AG08395 (cell line): Measurements from ENCODE around the gene CYYR1.

Experiments used
- DNase-seq: peaks from one replicate; pipeline ENCODE4 v3.0.0; 2012; ENCODE audit warnings: mixed read lengths, low spot score

Gene CYYR1

DNA sequence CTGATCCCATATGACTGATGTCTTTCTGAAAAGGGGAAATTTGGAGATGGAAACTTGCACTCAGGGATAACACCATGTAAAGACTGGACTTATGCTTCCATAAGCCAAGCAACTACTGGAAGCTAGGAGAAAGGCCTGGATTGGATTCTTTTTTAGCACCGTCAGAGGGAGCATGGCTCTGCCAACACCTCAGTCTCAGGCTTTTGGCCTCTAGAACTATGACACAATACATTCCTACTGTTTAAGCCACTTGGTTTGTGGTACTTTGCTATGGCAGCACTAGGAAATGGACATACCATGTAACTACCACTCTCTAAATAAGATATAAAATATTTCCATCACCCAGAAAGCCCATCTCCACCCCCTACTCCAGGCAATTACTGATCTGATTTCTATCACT, 139.7 kb downstream of the CYYR1 start:
- DNase-seq = peak; percentile 18

DNA sequence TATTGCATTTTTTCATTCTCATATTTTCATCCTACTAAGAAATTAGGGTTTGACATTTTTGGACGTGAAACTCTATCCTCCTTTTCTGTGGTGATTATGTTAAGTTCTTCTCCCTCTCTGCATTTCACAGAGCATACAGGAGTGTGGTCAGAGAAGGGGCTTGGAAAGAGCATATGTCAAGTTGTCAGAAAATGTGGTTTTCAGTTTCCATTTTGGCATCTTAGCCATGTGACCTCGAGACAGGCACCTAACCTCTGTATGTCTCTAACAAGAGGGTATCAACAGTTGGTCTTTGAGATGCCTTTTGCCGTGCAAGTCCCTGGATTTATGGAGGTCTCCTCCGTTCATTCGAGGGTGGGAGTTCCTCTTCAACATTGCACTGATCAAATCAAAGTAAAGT, 140.7 kb downstream of the CYYR1 start:
- no peak for DNase-seq

DNA sequence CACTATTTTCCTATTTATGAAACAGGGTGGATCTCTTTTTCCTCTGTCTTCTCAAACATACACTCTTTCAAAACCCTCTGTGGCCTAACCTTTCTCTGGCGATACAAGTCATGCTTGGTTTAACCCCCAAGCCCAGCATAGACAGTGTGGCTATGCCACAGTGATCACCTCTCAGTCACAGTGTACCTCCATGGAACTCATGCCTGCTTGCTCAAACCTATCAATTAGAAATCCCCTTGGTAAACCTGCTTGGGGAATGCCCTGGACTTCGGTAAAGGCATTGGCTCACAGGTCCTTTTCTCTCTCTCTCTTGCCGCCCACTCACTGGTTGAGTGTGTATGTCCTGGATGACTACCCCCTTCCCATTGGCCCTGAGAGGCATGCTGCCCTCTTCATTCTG, 147.5 kb downstream of the CYYR1 start:
- no peak for DNase-seq

DNA sequence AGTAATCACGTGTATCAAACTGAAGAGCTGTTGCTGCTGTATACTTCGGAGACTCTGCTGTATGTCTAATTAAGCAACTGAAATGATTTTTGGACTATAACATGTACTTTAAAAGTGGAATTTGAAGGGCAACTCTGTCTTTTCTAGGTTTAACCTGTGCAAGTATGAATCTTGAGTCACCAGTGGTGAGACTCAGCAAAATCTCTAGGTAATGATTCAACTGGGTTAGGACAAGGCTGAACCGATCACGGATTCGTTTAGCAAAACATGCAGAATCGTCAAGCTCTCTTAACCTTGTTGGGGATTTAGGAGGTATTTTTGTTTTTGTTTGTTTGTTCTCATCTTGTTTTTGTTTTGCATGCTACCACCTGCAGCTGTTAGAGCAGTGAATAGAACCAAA, 149.6 kb downstream of the CYYR1 start:
- DNase-seq = no peak

DNA sequence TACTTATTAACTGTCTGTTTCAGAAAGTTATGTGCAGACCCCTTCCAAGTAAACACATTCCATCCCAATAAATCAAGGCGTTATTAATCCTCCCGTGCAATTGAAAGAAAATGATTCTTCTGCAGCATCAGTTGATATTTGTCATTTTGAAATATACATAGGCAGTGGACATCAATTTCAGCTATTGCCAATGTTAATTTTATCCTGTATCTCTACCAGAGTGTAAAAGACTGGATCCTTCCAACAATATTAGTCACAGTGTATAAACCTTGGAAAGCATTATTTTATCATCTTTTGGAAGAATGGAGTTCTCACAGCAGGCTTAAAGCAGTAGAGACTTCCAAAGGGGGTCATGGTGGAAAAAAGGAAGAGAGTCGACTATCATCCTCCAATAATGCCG, 150.4 kb downstream of the CYYR1 start:
- DNase-seq = no peak

DNA sequence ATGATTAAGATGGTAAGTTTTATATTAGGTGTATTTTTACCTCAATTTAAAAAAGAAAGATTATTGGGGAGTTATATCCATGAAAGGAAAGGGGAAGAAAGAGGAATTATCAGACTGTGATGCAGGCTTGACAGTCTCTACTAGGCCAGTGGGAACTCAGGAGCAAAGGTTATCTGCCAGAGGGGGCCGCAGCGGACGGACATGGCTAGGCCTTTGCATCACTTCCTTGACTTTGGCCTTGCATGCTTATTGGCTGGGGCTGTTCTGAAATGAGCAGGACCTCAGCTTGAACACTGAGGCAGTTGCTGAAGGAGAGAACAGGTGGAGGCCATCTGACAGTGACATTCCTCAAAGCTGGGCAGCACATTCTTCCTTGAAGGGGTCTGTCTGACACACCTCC, 150.9 kb downstream of the CYYR1 start:
- no peak for DNase-seq

DNA sequence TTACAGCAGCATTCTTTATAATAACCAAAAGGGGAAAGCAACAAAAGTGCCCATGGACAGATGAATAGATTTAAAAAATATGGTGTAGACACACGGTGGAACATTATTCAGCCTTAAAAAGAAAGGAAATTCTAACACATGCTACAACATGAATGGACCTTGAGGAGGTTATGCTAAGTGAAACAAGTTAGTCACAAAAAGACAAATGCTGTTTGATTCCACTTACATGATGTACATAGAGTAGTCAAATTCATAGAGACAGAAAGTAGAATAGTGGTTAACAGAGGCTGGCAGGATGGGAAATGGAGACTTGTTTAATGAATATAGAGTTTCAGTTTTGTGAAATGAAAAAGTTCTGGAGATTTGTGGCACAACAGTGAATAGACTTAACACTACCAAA, 151.4 kb downstream of the CYYR1 start:
- DNase-seq = no peak
